Measurements from ENCODE around the gene TMEM42. TPM values are rescaled to one million over a fixed set of nuclear protein-coding genes. Genes with fewer than 3 reads are reported as not detected.

TMEM42 gene
- total and polyA plus RNA-seq, 9 of the 15 experiments (the other 6 are each of a cell fraction or from before 2014, with no cell fraction given) = 0.53 to 1.6 (median 0.98) TPM

GRCh38 chr3:44894485-44894884 lies 32.8 kb downstream of the TMEM42 start (continued):
- TF ChIP-seq CUX1 (CRISPR knock-in tag; IDR thresholded peaks at IDR 0.05) = no peak
- TF ChIP-seq MCM5 (IDR thresholded peaks at IDR 0.05; ENCODE audit: low read depth) = no peak
- no peak for TF ChIP-seq SP2 (IDR thresholded peaks at IDR 0.05; ENCODE audit: extremely low read depth, low read depth, low read length, poor library complexity, severe bottlenecking)

GRCh38 chr3:44896440-44896839 lies 34.7 kb downstream of the TMEM42 start:
- intact Hi-C loops (cut with micrococcal nuclease) = no loop called here
- ATAC-seq = no peak
- Histone ChIP-seq H2AFZ (ENCODE audit: low read depth, low read length) (no peak overlapping the region), H3K27ac (ENCODE audit: extremely low read depth, low read depth, low read length) (no peak overlapping the region), H3K9me3 (replicated peaks; ENCODE audit: control insufficient read depth, insufficient read depth, low read depth, low read length) (no peaks in the 10 kb centered on the region), H3K4me2 (ENCODE audit: insufficient read depth, low read length) (no peak overlapping the region), H4K20me1 (replicated peaks; ENCODE audit: control insufficient read depth, insufficient read depth, low read length) (no peaks in the 10 kb centered on the region), H3K9me1 (ENCODE audit: control insufficient read depth, insufficient read depth, low read length) (no peaks in the 10 kb centered on the region), H3K36me3 (ENCODE audit: control insufficient read depth, insufficient read depth, low read length) (no peaks in the 10 kb centered on the region), H3K9ac (ENCODE audit: insufficient read depth in 1 of 2, low read depth in 2 of 2, low read length in 2 of 2) (no peak overlapping the region), H3K27me3 (ENCODE audit: control insufficient read depth in 2 of 2, insufficient read depth in 2 of 2, low read length in 2 of 2) (peaks cover 38 to 62% of the 10 kb centered on the region in 2 experiments), H3K79me2 (ENCODE audit: control insufficient read depth, insufficient read depth, low read length) (no peaks in the 10 kb centered on the region), H3K4me3 (no peak overlapping the region), H3K4me1 (replicated peaks in 1 of 2; ENCODE audit: control insufficient read depth in 2 of 2, insufficient read depth in 2 of 2, low read length in 2 of 2) (no peaks in the 10 kb centered on the region)
- 9% methylated on average over 2 of the region's 2 CpGs for WGBS (ENCODE audit: insufficient coverage, low coverage, missing lambda C conversion rate)
- no peak for FAIRE-seq
- in situ Hi-C loops (cut with MboI) = no loop called here
- CTCF ChIA-PET (ENCODE audit: low intra/inter-chr PET ratio) = no interaction called here
- BruUV-seq (replicated peaks) = no TSS peak
- DNase-seq (ENCODE audit: extremely low read depth in 1 of 4, low spot score in 3 of 4) = no peak
- POLR2A ChIA-PET = interaction anchor here (1.0 kb wide), 1 partner anchor 9 kb away, joined by 5 read pairs; no protein-coding TSS in a partner anchor
- no peak for TF ChIP-seq ZNF165 (CRISPR knock-in tag; IDR thresholded peaks at IDR 0.05; ENCODE audit: borderline replicate concordance)
- no peak for TF ChIP-seq ZNF584 (CRISPR knock-in tag; IDR thresholded peaks at IDR 0.05; ENCODE audit: low read depth)
- TF ChIP-seq TEAD1 (CRISPR knock-in tag; IDR thresholded peaks at IDR 0.05) = no peak
- no peak for TF ChIP-seq GATAD2B (IDR thresholded peaks at IDR 0.05; ENCODE audit: borderline replicate concordance)
- TF ChIP-seq, protein P1, sequence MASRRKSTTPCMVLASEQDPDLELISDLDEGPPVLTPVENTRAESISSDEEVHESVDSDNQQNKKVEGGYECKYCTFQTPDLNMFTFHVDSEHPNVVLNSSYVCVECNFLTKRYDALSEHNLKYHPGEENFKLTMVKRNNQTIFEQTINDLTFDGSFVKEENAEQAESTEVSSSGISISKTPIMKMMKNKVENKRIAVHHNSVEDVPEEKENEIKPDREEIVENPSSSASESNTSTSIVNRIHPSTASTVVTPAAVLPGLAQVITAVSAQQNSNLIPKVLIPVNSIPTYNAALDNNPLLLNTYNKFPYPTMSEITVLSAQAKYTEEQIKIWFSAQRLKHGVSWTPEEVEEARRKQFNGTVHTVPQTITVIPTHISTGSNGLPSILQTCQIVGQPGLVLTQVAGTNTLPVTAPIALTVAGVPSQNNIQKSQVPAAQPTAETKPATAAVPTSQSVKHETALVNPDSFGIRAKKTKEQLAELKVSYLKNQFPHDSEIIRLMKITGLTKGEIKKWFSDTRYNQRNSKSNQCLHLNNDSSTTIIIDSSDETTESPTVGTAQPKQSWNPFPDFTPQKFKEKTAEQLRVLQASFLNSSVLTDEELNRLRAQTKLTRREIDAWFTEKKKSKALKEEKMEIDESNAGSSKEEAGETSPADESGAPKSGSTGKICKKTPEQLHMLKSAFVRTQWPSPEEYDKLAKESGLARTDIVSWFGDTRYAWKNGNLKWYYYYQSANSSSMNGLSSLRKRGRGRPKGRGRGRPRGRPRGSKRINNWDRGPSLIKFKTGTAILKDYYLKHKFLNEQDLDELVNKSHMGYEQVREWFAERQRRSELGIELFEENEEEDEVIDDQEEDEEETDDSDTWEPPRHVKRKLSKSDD (conservative IDR thresholded peaks at IDR 0.05; ENCODE audit: low read length) = no peak
- no peak for TF ChIP-seq HOMEZ (CRISPR knock-in tag; IDR thresholded peaks at IDR 0.05)
